NCI-H1092 treated with DMSO at 0.1 percent for 48 hours (cell line): ENCODE data around the gene ASPDH.
A peak's percentile ranks its signal among the peaks of the same experiment; 100 is the strongest.
"Not testable (repeated sequence)": the region's sequence is repeated elsewhere in the genome, so short reads cannot be mapped to it uniquely, and the experiment has no call there.

Experiments used
- DNase-seq: peaks from one replicate; lab custom pipeline; 2025; lab: John Stamatoyannopoulos, UW

Gene ASPDH

GRCh38 chr19:50547385-50548190 lies 33.9 kb upstream of the ASPDH start:
- DNase-seq, result no peak

DNA sequence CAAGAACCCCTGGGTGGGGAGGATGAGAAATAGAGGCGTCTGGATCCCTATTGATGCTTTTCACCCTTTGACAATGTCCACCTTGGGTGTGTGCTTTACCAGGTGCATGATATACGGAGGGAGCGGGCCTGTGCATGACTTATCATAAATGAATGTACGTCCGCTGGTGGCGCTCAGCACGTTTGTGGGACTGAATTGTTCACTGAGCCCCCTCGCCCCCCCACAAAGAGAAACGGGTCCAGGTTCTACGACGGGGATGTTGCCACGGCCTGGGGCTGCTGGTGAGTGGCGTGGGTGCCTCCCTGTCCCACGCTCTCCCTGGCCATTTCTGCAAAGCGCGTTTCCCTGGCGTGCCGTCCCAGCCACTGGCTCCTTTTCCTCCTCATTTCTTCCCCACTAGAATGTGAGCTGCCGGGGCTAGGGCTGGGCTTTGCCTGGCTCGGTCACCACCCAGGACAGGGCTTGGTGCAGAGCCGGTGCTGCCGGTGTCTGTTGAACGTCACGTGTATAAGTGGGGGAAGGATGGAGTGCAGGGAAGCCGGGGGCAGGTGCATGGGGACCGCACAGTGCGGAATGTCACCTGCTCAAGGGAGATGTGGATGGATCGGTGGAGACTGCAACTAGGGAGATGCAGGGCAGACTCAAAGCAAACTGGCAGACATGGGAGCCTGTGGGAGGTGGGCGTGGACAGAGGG lies 33.0 kb upstream of the ASPDH start:
- DNase-seq, result no peak

GRCh38 chr19:50542943-50543342 lies 29.2 kb upstream of the ASPDH start:
- DNase-seq, result no peak

GRCh38 chr19:50537769-50538230 lies 24.1 kb upstream of the ASPDH start:
- DNase-seq, result peak; percentile 37

GRCh38 chr19:50537306-50537685 lies 23.6 kb upstream of the ASPDH start:
- DNase-seq, result no peak

- DNase-seq, result no peak
These were observed 23.1 kb upstream of the ASPDH start for GRCh38 chr19:50536662-50537305.

- DNase-seq, result no peak
These were observed 22.0 kb upstream of the ASPDH start for GRCh38 chr19:50535672-50536187.

DNA sequence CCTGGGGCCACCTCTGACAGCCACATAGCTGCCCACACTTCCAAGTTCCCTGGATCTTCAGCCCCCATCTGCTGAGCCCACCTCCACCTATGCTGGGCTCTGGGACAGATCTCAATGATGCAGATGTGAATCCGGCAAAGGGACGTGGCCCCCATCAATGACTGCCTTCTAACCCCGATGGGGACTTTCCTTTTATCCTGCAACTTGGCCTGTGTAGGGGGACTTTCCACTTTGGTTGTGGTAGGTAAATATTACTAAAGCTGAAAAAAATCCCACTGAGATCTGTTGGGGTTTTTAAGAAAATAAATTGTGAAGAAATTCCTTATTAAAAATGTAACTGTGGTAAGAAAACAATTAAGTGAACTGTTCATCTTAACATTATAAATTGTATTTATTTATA lies 20.8 kb upstream of the ASPDH start:
- no peak for DNase-seq

- DNase-seq, result no peak
These were observed 19.2 kb upstream of the ASPDH start for GRCh38 chr19:50532952-50533351.

DNA sequence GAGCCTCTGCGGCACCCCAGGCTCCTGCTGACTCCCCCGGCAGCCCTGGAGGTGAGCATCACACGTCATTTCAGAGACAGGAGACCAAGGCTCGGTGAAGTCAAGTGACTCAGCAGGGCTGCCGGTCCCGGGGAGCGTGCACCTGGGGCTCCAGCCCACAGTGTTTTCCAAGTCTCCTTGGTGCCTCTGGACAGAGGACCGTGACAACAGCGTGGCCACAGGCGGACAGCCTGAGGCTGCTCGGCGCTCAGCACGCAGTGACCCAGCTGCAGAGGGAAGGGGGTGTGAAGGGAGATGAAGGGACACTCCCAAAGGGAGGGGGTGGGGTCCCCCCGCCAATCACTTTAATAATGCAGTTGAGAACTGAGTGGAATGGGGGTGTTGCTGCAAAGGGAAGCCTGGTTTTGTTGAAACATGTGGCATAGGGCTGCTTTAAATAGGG lies 17.5 kb upstream of the ASPDH start:
- DNase-seq, result no peak

DNA sequence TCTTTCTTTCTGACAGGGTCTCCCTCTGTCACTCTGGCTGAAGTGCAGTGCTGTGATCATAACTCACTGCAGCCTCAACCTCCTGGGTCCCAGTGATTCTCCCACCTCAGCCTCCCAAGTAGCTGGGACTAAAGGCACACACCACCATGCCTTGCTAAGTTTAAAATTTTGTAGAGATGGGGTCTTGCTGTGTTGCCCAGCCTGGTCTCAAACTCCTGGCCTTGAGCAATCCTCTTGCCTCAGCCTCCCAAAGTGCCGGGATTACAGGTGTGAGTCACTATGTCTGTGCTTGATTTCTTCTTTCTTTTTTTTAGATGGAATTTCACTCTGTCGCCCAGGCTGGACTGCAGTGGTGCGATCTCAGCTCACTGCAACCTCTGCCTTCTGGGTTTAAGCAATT lies 14.3 kb upstream of the ASPDH start:
- DNase-seq, result not testable (repeated sequence)

DNA sequence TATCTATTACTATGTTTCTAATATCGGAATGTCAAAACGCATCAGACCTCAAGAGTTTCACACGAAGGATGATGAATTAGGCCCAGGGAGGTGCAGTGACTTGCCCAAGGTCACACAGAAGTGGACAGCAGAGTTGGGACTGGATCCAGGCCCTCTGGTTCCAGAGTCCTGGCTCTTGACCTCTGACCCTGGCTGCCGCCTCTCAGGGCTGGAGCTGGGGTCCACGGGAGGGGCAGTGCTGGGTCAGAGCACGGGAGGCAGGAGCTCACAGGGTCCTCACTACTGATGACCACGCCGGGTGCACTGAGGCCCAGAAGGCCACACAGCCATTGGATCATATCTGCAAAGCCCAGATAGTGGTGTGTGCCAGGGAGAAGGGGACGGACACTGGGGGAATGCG lies 9.2 kb upstream of the ASPDH start:
- DNase-seq, result no peak

DNA sequence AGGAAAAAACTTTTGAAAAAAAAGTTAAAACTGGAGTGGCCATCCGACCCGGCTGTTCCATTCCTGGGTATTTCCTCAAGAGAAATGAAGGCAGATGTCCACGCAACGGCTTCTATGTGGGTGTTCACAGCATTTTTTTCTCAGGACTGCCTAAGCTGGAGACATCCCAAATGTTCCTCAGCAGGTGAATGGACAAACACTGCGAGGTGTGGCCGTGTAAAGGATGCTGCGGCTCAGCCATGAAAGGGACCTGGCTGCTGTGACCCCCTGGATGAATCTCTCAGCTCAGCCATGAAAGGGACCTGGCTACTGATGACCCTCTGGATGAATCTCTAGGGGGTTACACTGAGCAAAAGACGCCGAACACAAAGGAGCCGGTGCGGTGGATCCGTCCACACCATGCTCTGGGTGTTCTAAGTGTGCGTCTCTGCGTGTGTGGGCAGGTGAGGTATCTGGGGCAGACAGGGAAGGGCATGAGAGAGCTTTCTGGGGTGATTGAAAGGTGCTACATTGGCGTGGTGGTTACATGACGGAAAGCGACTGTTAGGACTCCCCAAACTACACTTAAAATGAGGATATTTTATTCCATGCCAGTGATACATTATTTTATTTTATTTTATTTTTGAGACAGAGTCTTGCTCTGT lies 7.2 kb upstream of the ASPDH start:
- DNase-seq, result no peak

DNA sequence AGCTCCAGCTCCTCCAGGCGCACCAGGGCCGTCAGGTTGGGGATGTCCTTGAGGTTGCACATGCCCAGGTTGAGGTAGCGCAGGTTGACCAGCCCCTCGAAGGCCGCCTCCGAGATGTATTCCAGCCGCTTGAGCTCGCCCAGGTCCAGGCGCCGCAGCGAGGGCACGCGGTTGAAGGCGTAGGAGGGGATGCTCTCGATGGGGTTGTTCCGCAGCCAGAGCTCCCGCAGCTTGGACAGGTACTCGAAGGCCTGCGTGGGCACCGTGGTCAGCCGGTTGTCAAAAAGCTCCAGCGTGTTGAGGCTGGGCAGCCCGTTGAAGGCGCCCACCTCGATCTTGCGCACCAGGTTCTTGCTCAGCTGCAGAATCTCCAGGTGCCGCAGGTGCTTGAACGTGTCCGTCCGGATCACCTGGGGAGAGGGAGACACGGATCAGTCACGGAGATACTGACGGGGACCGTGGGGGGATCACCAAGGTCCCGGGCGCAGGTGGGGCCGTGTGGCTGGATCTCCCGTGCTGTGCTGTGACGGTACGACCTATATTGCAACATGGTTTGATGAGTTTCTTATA lies 5.4 kb upstream of the ASPDH start:
- DNase-seq, result no peak

DNA sequence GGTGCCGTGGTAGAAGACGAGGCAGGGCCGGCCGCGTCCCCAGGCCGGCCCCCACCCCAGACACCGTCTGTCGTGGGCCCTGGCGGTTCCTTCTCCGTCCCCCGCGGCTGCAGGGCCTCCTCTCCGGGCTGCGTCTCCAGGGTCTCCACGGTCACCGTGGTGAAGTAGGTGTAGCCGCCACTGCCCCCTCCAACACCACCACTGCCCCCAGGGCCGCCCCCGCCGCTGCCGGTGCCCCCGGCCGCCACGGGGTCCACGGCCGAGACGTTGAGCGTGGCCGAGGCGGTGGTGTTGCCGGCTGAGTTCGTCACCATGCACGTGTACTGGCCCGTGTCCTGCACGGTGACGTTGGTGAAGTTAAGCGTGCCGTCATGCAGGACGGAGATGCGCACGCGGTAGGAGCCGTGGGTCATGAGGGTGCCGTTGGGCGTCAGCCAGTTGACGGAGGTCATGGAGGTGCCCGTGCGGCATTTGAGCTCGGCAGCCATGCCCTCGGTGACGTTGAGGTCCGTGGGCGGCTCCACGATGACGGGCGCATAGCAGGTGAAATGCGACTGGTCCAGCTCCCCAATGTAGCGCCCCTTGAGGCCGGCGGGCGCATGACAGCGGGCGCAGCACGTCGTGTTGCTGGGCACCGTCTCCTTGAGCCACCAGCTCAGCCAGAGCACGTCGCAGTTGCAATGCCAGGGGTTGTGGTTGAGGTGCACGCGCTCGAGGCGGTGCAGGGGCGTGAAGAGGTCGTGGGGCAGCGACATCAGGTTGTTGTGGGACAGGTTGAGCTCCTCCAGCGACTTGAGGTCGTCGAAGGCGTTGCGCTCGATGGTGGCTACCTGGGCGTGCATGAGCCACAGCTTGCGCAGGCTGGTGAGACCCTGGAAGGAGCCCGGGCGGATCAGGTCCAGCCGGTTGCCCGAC lies 4.6 kb upstream of the ASPDH start:
- DNase-seq, result no peak

GRCh38 chr19:50517704-50518075 lies 4.0 kb upstream of the ASPDH start:
- no peak for DNase-seq

DNA sequence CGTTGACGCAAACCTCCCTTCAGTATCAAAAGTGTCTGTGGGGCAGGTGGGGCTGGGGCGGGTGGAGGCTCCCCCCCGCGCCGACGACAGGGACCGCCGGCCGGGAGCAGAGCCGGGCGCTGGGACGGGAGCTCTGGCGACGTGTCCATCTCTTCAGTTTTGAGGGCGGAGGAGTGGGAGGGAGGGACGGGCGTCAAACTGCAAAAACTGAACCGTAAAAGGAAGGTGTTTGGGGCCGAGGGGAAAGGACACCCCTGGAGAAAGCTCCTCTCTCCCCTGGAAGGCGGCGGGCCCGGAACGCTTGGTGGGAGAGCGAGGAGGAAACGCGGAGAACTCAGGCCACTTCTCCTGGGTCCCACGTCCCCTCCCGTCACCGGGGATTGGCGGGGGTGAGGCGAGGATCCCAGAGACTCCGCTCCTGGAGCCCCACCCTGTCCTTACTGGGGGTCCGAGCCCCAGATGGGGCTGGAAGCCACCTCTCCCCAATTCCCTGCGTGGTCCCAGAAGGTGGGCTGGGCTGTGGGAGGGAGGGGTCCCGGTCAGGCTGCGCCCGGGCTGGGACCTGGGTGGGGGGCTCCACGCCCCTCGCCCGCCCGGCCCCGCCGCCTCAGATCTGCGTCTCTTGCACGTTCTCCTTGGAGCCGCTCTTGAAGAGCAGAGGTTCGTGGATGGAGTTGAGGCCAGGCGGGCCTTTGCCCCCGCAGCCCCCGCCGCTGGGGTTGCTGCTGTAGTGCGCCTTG lies 3.4 kb upstream of the ASPDH start:
- DNase-seq, result no peak

DNA sequence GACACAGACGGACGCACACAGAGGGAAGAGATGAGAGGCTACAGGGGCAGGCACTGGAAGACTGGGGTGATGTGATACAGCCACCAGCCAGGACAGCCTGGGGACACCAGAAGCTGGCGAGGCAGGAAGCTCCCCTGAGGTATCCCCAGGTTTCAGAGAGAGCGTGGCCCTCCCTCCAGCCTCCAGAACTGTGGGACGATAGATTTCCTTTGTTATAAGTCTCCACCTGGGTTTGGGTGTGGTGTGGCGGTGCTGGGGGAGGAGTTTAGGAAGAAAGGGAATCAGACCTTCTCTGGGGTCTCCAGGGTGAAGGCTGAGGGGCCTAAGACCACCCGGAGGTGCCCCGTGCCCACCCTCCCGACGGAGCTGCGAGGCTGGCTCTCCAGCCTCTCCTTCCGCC lies 2.7 kb upstream of the ASPDH start:
- DNase-seq, result no peak

GRCh38 chr19:50515168-50515561 lies 1.5 kb upstream of the ASPDH start:
- no peak for DNase-seq
